HL-60 (cell line): ENCODE data around the gene RBL2.

Source experiments
- DNase-seq, 2 experiments: peaks; one replicate each; pipeline ENCODE4 v3.0.0-alpha.2; 2010 to 2020; ENCODE audit warnings: low read depth in 1 of 2, low spot score in 1 of 2
- H3K27ac ChIP-seq: fragments of 250-450 bp; sonication (Bioruptor Pico); replicated peaks from 2 replicates; pipeline ENCODE4 v1.5.1; 2020; ENCODE audit warnings: mild to moderate bottlenecking, moderate library complexity
- H3K27me3 ChIP-seq: fragments of 250-450 bp; sonication (Bioruptor Pico); 2 replicates; pipeline ENCODE4 v1.5.1; 2021; ENCODE audit warnings: mild to moderate bottlenecking, moderate library complexity; ENCODE audit not compliant: insufficient read depth, poor library complexity, severe bottlenecking
- H3K4me3 ChIP-seq: replicated peaks from 2 replicates; pipeline ENCODE4 v1.5.1; 2011; ENCODE audit warnings: mild to moderate bottlenecking, control low read depth, low read length; ENCODE audit not compliant: insufficient read depth
- CTCF ChIP-seq: IDR thresholded peaks from one replicate; pipeline ENCODE4 v1.5.1; 2011; ENCODE audit warnings: low read length, control low read depth, inconsistent platforms; ENCODE audit not compliant: insufficient read depth
- GABPA ChIP-seq: IDR thresholded peaks from 2 replicates; pipeline ENCODE4 v1.6.1; 2012; ENCODE audit warnings: low read depth
- POLR2AphosphoS5 ChIP-seq: IDR thresholded peaks from 2 replicates; pipeline ENCODE4 v1.6.1; 2012; ENCODE audit warnings: low read depth
- SPI1 ChIP-seq: IDR thresholded peaks from 2 replicates; pipeline ENCODE4 v1.6.1; 2012; ENCODE audit warnings: low read depth, mild to moderate bottlenecking, borderline replicate concordance
- TF ChIP-seq, protein P1 (sequence below): IDR thresholded peaks from 2 replicates; pipeline ENCODE4 v1.6.1; 2012; ENCODE audit warnings: low read depth; ENCODE audit not compliant: insufficient replicate concordance

The RBL2 gene

GRCh38 chr16:53456625-53457024 is 22.4 kb downstream of the RBL2 start:
- TF ChIP-seq, protein P1, sequence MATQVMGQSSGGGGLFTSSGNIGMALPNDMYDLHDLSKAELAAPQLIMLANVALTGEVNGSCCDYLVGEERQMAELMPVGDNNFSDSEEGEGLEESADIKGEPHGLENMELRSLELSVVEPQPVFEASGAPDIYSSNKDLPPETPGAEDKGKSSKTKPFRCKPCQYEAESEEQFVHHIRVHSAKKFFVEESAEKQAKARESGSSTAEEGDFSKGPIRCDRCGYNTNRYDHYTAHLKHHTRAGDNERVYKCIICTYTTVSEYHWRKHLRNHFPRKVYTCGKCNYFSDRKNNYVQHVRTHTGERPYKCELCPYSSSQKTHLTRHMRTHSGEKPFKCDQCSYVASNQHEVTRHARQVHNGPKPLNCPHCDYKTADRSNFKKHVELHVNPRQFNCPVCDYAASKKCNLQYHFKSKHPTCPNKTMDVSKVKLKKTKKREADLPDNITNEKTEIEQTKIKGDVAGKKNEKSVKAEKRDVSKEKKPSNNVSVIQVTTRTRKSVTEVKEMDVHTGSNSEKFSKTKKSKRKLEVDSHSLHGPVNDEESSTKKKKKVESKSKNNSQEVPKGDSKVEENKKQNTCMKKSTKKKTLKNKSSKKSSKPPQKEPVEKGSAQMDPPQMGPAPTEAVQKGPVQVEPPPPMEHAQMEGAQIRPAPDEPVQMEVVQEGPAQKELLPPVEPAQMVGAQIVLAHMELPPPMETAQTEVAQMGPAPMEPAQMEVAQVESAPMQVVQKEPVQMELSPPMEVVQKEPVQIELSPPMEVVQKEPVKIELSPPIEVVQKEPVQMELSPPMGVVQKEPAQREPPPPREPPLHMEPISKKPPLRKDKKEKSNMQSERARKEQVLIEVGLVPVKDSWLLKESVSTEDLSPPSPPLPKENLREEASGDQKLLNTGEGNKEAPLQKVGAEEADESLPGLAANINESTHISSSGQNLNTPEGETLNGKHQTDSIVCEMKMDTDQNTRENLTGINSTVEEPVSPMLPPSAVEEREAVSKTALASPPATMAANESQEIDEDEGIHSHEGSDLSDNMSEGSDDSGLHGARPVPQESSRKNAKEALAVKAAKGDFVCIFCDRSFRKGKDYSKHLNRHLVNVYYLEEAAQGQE, result no peak
- TF ChIP-seq POLR2AphosphoS5, result peak; percentile 73
- Histone ChIP-seq H3K27ac (peak overlapping the region; percentile 34; the same call in 1 of the 2 replicates), H3K4me3 (no peak overlapping the region), H3K27me3 (no peaks in the 10 kb centered on the region)
- DNase-seq, result peak in 1 of 2 experiments; percentile 58

GRCh38 chr16:53457670-53458069 is 23.4 kb downstream of the RBL2 start:
- no peaks in the 10 kb centered on the region for H3K27me3 ChIP-seq
- peak; percentile 15 to 69 for DNase-seq
- no peak overlapping the region for H3K4me3 ChIP-seq
- TF ChIP-seq CTCF (no peak), POLR2AphosphoS5 (peak; percentile 50; the same call in 1 of the 2 replicates)
- H3K27ac ChIP-seq, result peak overlapping the region; percentile 43

DNA sequence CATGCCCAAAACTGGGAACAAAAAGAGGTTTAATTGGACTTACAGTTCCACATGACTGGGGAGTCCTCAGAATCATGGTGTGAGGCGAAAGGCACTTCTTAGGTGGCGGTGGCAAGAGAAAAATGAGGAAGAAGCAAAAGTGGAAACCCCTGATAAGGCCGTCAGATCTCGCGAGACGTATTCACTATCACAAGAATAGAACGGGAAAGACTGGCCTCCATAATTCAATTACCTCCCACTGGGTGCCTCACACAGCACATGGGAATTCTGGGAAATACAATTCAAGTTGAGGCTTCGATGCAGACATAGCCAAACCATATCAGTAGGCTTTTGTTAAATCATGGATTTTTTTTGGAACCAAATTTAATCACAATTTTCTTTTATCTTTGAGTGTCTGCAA is 24.4 kb downstream of the RBL2 start:
- TF ChIP-seq POLR2AphosphoS5, result no peak
- TF ChIP-seq, protein P1, result no peak
- no peak for TF ChIP-seq GABPA
- no peak for TF ChIP-seq SPI1
- TF ChIP-seq CTCF, result no peak
- DNase-seq, result no peak
- Histone ChIP-seq H3K27ac (no peak overlapping the region), H3K4me3 (no peak overlapping the region), H3K27me3 (no peaks in the 10 kb centered on the region)

DNA sequence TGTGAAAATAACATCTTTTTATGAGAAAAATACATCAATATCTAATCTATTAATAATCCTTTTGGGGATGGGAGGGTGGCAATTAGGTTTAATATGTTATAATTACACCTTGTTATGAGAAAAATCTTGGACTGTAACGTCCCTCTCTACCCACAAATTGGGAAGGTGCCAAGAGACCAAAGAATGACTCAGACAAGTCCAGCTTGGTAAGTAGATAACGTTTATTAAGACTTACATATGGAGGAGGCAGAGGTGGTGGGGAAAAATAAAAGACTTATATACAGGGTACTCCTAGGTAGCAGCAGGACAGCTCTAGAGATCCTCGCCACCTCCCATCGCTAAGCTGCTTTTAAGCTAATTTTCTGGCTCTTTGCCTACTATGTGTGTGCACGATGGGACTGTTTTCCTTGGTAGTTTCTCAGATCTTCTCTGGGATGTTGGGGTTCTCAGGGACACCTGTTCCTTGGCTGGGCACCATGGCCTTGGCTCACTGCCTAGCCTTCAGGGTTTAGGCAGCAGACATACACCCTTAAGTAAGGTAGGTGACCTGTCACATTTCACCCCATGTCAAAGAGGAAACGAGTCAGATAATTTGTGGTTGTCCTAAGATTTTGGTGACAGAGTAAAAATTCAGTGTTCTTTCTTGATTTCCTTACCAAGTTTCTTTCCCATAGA is 31.5 kb downstream of the RBL2 start:
- Histone ChIP-seq H3K4me3 (no peak overlapping the region), H3K27me3 (no peaks in the 10 kb centered on the region), H3K27ac (no peak overlapping the region)
- TF ChIP-seq, protein P1, result no peak
- no peak for TF ChIP-seq POLR2AphosphoS5
- TF ChIP-seq GABPA, result no peak
- TF ChIP-seq SPI1, result no peak
- TF ChIP-seq CTCF, result no peak
- no peak for DNase-seq
